NCI-H146 treated with DMSO at 0.1 percent for 48 hours (cell line): ENCODE results near the gene ERBB4.

Experiments
- DNase-seq: peaks from one replicate; lab custom pipeline; 2025; ENCODE audit not compliant: unreplicated experiment; lab: John Stamatoyannopoulos, UW

ERBB4 gene

GRCh38 chr2:212367431-212367830, 171.2 kb downstream of the ERBB4 start:
- no peak for DNase-seq

GRCh38 chr2:212364112-212364985, 174.3 kb downstream of the ERBB4 start:
- no peak for DNase-seq

DNA sequence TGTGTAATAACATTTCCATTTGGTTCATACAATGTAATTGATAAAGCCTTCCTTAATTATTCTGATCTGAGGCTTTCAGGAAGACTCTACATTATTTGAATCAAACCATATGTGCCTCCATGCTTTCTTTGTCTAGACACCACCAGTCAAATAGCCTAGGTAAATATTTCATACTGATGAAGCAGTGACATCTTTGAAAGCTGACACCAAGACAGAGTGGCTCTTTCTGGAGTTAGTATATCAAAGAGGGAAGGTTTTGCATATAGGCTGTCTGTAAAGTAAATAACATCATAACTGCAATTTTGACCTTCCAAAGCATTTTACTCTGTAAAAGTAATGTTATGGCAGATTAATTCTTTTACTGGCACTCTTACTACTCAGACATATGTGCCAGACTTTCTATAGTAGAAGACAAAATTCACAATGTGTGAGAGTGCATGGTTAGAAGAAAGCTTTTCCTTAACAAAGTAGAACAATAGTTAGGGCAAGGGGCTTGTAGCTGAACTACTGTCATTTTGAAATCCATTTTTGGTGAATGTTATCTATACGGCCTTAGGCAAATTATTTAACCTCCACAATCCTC, 177.3 kb downstream of the ERBB4 start:
- peak; percentile 76 for DNase-seq

- DNase-seq = peak; percentile 19
Observed at GRCh38 chr2:212360068-212360460, 178.5 kb downstream of the ERBB4 start.

DNA sequence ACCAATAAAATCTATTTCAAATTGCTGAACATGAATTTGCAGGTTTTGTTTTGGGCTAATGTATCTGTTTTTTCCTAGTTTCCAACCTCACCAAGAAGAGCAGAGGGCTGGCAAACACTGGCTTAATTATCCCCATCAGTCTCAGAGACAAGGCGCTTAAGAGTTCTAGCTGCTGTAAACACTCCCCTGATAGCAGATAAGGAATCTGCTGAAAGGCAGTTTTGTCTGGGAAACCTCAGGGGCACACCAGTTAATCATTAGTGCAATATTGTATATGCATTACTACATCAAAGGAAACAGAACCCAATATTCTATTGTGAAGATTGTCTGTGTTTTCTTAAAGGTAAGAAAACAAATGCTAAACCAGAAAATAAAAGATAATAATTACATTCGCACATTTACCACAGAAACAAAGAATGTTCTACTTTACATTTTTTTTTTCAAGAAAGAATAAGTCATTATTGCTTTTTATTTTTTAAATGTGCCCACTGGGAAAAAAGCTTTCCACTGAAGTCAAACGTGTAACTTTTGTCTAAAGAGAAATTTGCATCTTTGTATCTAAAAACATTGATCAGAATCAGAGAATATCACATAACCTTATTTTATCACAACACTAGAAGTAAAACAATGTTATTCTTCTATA, 179.1 kb downstream of the ERBB4 start:
- peak; percentile 45 for DNase-seq

- peak; percentile 30 for DNase-seq
Observed at GRCh38 chr2:212357606-212358005, 181.0 kb downstream of the ERBB4 start.

DNA sequence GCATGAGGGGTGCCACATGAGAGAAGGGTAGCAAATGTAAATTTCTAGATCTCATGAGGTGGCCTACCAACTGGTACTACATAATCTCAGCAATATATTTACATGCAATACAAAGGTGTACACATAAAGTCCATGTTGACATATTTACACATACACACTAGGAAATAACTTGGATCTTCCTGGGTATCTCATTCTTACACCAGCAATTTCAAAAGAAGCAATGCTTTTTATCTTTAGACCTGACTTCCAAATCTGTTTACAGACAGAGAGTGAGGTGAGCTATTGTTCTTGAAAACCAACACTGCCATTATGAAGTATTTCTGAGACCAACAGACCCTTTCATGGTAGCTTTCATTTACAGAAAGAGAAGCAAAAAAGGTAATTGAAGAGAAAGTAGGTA, 184.2 kb downstream of the ERBB4 start:
- DNase-seq = no peak

DNA sequence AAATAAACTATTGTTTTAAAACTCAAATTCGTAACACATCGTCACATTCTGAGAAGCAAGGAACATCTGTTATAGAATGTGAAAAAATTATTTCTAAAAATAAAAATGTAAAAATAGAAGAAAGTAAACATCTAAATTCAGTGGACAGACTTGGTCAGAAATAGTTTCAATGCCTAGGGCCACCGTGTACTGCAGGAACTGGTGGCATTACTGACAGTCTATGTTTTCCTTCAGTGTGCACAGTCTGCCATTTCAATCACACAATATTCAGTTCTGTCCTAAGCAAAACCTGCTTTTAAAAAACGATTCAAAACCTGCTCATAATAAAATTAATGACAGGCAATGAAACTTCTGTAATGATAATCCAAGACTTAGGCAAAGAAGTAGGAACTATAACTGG, 190.1 kb downstream of the ERBB4 start:
- no peak for DNase-seq

- DNase-seq = no peak
Observed at GRCh38 chr2:212346865-212347264, 191.7 kb downstream of the ERBB4 start.

- no peak for DNase-seq
Observed at GRCh38 chr2:212345966-212346365, 192.6 kb downstream of the ERBB4 start.

DNA sequence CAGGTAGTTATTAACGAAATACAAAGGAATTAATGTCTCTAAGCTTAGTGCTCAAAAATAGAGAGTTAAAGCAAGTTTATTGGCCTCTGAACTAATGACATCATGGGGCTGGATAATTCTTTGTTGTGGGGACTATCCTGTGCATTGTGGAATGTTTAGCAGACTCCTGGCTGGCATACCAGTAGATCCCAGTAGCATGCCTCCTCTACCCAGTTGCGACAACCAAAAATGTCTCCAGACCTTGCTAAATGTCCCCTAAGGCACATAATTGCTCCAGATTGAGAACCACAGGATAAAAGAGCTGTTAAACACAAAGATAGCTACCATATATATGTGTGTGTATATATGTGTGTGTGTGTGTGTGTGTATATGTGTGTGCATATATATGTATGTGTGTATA, 194.5 kb downstream of the ERBB4 start:
- DNase-seq = no peak

DNA sequence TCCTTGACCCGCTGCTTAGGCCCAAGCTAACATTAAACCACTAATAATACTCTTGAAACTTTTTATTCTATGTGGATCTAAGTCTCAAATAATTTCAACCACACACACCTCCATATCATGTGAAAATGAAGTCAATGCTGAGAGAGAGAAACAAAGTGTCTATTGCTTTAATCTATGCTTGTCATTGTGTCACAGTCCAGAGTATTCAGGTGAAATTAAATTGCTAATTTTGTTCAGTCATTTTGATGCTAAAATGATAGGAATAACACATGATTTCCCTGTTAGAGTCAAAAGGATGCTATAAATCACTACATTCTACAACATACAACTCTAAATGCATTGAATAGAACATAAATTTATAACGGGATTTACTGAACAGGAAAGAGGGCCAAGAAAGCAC, 195.4 kb downstream of the ERBB4 start:
- DNase-seq = no peak

GRCh38 chr2:212337486-212338343, 200.9 kb downstream of the ERBB4 start:
- DNase-seq = no peak

- no peak for DNase-seq
Observed at GRCh38 chr2:212337036-212337435, 201.6 kb downstream of the ERBB4 start.

DNA sequence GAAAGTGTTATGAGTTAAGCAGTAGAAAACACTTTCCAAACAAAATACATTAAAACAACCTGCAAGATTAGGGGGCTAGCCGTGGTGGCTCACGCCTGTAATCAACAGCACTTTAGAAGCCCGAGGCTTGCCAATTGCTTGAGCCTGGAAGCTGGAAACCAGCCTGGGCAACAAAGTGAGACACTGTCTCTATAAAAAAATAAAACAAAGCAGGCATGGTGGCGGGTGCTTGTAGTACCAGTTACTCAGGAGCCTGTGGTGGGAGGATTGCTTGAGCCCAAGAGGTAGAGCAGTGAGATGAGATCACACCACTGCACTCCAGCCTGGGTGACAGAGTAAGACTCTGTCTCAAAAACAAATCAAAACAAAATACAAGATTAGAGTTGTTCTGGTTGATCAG, 208.3 kb downstream of the ERBB4 start:
- DNase-seq = no peak

- no peak for DNase-seq
Observed at GRCh38 chr2:212328712-212329496, 209.7 kb downstream of the ERBB4 start.

GRCh38 chr2:212328136-212328535, 210.5 kb downstream of the ERBB4 start:
- no peak for DNase-seq

- DNase-seq = no peak
Observed at GRCh38 chr2:212327171-212327809, 211.3 kb downstream of the ERBB4 start.

- no peak for DNase-seq
Observed at GRCh38 chr2:212318636-212319035, 220.0 kb downstream of the ERBB4 start.

- DNase-seq = no peak
Observed at GRCh38 chr2:212314680-212315079, 223.9 kb downstream of the ERBB4 start.
